Islet of Langerhans (tissue), 1 donor: ENCODE data around the gene CPPED1.
"Not testable (repeated sequence)": the region's sequence is repeated elsewhere in the genome, so short reads cannot be mapped to it uniquely, and the experiment has no call there.

Experiments
- FAIRE-seq: peaks from one replicate; lab custom pipeline; 2011; peaks lifted over from hg19 to GRCh38; lab: Jason Lieb, UNC

The CPPED1 gene

GRCh38 chr16:12766853-12767252 lies 36.8 kb downstream of the CPPED1 start:
- FAIRE-seq: no peak

GRCh38 chr16:12766208-12766607 lies 37.5 kb downstream of the CPPED1 start:
- FAIRE-seq: not testable (repeated sequence)

GRCh38 chr16:12764813-12765488 lies 38.7 kb downstream of the CPPED1 start:
- FAIRE-seq: no peak

- no peak for FAIRE-seq
Observed at GRCh38 chr16:12763517-12763916, 40.2 kb downstream of the CPPED1 start.

- no peak for FAIRE-seq
Observed at GRCh38 chr16:12760819-12761611, 42.7 kb downstream of the CPPED1 start.

- no peak for FAIRE-seq
Observed at GRCh38 chr16:12758670-12759558, 44.8 kb downstream of the CPPED1 start.

GRCh38 chr16:12758031-12758669 lies 45.5 kb downstream of the CPPED1 start:
- FAIRE-seq: no peak

- FAIRE-seq: no peak
Observed at GRCh38 chr16:12757546-12757945, 46.1 kb downstream of the CPPED1 start.

- FAIRE-seq: no peak
Observed at GRCh38 chr16:12754824-12755543, 48.7 kb downstream of the CPPED1 start.

- no peak for FAIRE-seq
Observed at GRCh38 chr16:12753203-12754023, 50.3 kb downstream of the CPPED1 start.

- FAIRE-seq: no peak
Observed at GRCh38 chr16:12752159-12752558, 51.5 kb downstream of the CPPED1 start.

GRCh38 chr16:12750554-12750918 lies 53.2 kb downstream of the CPPED1 start:
- no peak for FAIRE-seq

GRCh38 chr16:12749076-12749475 lies 54.6 kb downstream of the CPPED1 start:
- no peak for FAIRE-seq

- no peak for FAIRE-seq
Observed at GRCh38 chr16:12747827-12748226, 55.9 kb downstream of the CPPED1 start.

GRCh38 chr16:12747261-12747660 lies 56.4 kb downstream of the CPPED1 start:
- FAIRE-seq: no peak

- FAIRE-seq: no peak
Observed at GRCh38 chr16:12744860-12745259, 58.8 kb downstream of the CPPED1 start.

GRCh38 chr16:12742741-12743140 lies 60.9 kb downstream of the CPPED1 start:
- FAIRE-seq: no peak

GRCh38 chr16:12740986-12741610 lies 62.6 kb downstream of the CPPED1 start:
- FAIRE-seq: no peak

GRCh38 chr16:12739738-12740137 lies 63.9 kb downstream of the CPPED1 start:
- FAIRE-seq: no peak

GRCh38 chr16:12737563-12737962 lies 66.1 kb downstream of the CPPED1 start:
- FAIRE-seq: no peak
